HEK293T (cell line): Measurements from ENCODE around the gene HLA-F.

Experiments
- SP1 ChIP-seq: fragments of 450-650 bp; IDR thresholded peaks from 2 replicates; pipeline ENCODE4 v1.6.1; 2017
- SUZ12 ChIP-seq: fragments of 450-650 bp; IDR thresholded peaks from 2 replicates; pipeline ENCODE4 v1.6.1; 2016; ENCODE audit warnings: mild to moderate bottlenecking

- no peak for TF ChIP-seq SP1
- TF ChIP-seq SUZ12 = no peak
Observed at GRCh38 chr6:29760328-29760727, 37.1 kb downstream of the HLA-F start.
